ENCODE results near the gene MICAL1. TPM values are rescaled to one million over a fixed set of nuclear protein-coding genes. Genes with fewer than 3 reads are reported as not detected.

The MICAL1 gene
- total RNA-seq, 2 experiments from 2014 or later, result 106 to 107 TPM

- peak overlapping the region; percentile 19 for H3K27ac Mint-ChIP-seq
These were observed 14.1 kb upstream of the MICAL1 start for GRCh38 chr6:109469591-109470189.

DNA sequence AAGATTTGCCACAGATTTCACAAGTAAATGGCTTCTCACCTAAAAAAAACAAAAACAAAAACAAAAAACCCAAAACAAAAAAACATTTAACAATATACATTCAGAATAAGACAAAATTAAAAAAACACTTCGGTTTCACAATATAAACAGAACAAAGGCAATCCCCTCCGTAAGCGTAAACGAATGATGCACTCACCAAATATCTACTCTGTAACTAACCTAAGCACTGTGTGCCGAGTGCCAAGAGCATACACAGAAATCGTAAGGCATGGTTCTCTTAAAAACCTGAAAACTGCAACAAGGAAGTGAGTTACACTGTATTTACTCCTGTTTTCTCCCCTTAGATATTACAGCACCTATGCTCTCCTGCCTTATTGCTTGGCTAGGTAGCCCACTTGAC lies 12.1 kb upstream of the MICAL1 start:
- H3K4me1 Mint-ChIP-seq (ENCODE audit: low read depth), result peaks cover 65% of the 10 kb centered on the region
- H3K9me3 Mint-ChIP-seq, result no peaks in the 10 kb centered on the region
- ChIA-PET CTCF (no interaction called here), POLR2A (no interaction called here)
- TF ChIP-seq CTCF (IDR thresholded peaks at IDR 0.05), result no peak
- Histone ChIP-seq H3K27me3 (ENCODE audit: control insufficient read depth in 1 of 2, insufficient read depth in 2 of 2, low read length in 2 of 2) (no peaks in the 10 kb centered on the region), H3K9me3 (ENCODE audit: control insufficient read depth in 1 of 2, insufficient read depth in 1 of 2, low read length in 2 of 2) (no peaks in the 10 kb centered on the region), H3K36me3 (ENCODE audit: insufficient read depth, low read length) (peaks cover 92% of the 10 kb centered on the region), H3K27ac (ENCODE audit: low read depth in 1 of 2, low read length in 2 of 2) (no peak overlapping the region), H3K4me1 (ENCODE audit: insufficient read depth, low read length) (peaks cover 15% of the 10 kb centered on the region), H3K4me3 (ENCODE audit: low read length) (no peak overlapping the region)
- no peaks in the 10 kb centered on the region for H3K27me3 Mint-ChIP-seq
- H3K4me3 Mint-ChIP-seq, result no peak overlapping the region
- intact Hi-C loops (cut with DNase I, micrococcal nuclease), result no loop called here
- H3K36me3 Mint-ChIP-seq (ENCODE audit: low read depth), result peaks cover 97% of the 10 kb centered on the region
- ATAC-seq (ENCODE audit: poor library complexity) (no peak), DNase-seq (no peak)
- peak overlapping the region; percentile 19 for H3K27ac Mint-ChIP-seq

More at GRCh38 chr6:109469591-109470189, 14.1 kb upstream of the MICAL1 start:
- ChIA-PET CTCF (interaction anchor here (1.2 to 1.6 kb wide), 2 partner anchors 9 to 86 kb away, joined by 4 to 9 read pairs; no protein-coding TSS in a partner anchor), POLR2A (interaction anchor here (0.7 to 1.6 kb wide), 2 partner anchors 12 to 29 kb away, joined by 3 to 7 read pairs; partner anchors contain the start of genes PPIL6 and SMPD2)
- H3K27me3 ChIP-seq (ENCODE audit: control insufficient read depth in 1 of 2, insufficient read depth in 2 of 2, low read length in 2 of 2), result no peaks in the 10 kb centered on the region
- intact Hi-C loops (cut with DNase I, micrococcal nuclease), result no loop called here
- no peaks in the 10 kb centered on the region for H3K9me3 Mint-ChIP-seq
- ATAC-seq (ENCODE audit: poor library complexity) (no peak), DNase-seq (no peak)
- no peak overlapping the region for H3K27ac ChIP-seq (ENCODE audit: low read depth in 1 of 2, low read length in 2 of 2)
- H3K27me3 Mint-ChIP-seq, result no peaks in the 10 kb centered on the region
- H3K4me1 ChIP-seq (ENCODE audit: insufficient read depth, low read length), result peaks cover 19% of the 10 kb centered on the region
- peaks cover 68% of the 10 kb centered on the region for H3K4me1 Mint-ChIP-seq (ENCODE audit: low read depth)
- no peak overlapping the region for H3K4me3 ChIP-seq (ENCODE audit: low read length)
- no peak overlapping the region for H3K4me3 Mint-ChIP-seq
- TF ChIP-seq CTCF (IDR thresholded peaks at IDR 0.05), result no peak
- H3K36me3 ChIP-seq (ENCODE audit: insufficient read depth, low read length), result peaks cover 98% of the 10 kb centered on the region
- peaks cover 100% of the 10 kb centered on the region for H3K36me3 Mint-ChIP-seq (ENCODE audit: low read depth)
- H3K9me3 ChIP-seq (ENCODE audit: control insufficient read depth in 1 of 2, insufficient read depth in 1 of 2, low read length in 2 of 2), result no peaks in the 10 kb centered on the region

GRCh38 chr6:109466212-109466923 lies 10.8 kb upstream of the MICAL1 start:
- ChIA-PET CTCF (no interaction called here), POLR2A (interaction anchor here (1.4 kb wide), 1 partner anchor 25 kb away, joined by 3 read pairs; no protein-coding TSS in a partner anchor)
- Histone ChIP-seq H3K4me3 (ENCODE audit: low read length) (no peak overlapping the region), H3K27me3 (ENCODE audit: control insufficient read depth in 1 of 2, insufficient read depth in 2 of 2, low read length in 2 of 2) (no peaks in the 10 kb centered on the region), H3K9me3 (ENCODE audit: control insufficient read depth in 1 of 2, insufficient read depth in 1 of 2, low read length in 2 of 2) (no peaks in the 10 kb centered on the region), H3K27ac (ENCODE audit: low read depth in 1 of 2, low read length in 2 of 2) (no peak overlapping the region), H3K36me3 (ENCODE audit: insufficient read depth, low read length) (peaks cover 91% of the 10 kb centered on the region), H3K4me1 (ENCODE audit: insufficient read depth, low read length) (peaks cover 13% of the 10 kb centered on the region)
- Mint-ChIP-seq H3K9me3 (no peaks in the 10 kb centered on the region), H3K4me1 (ENCODE audit: low read depth) (peaks cover 70% of the 10 kb centered on the region), H3K4me3 (no peak overlapping the region), H3K27me3 (no peaks in the 10 kb centered on the region), H3K36me3 (ENCODE audit: low read depth) (peaks cover 96% of the 10 kb centered on the region), H3K27ac (no peak overlapping the region)
- no peak for ATAC-seq (ENCODE audit: poor library complexity)
- TF ChIP-seq CTCF (IDR thresholded peaks at IDR 0.05), result no peak
- intact Hi-C loops (cut with DNase I, micrococcal nuclease), result no loop called here
- no peak for DNase-seq
